Occipital lobe (tissue), 2 donors: ENCODE results near the gene EN1. TPM values are rescaled to one million over a fixed set of nuclear protein-coding genes. Genes with fewer than 3 reads are reported as not detected.
A peak's percentile ranks its signal among the peaks of the same experiment; 100 is the strongest.

Experiments used
- DNase-seq: peaks from one replicate; lab custom pipeline; 2025; lab: John Stamatoyannopoulos, UW
- total RNA-seq: library from RNA; depleted of rRNA; stranded (reverse); fragments of >200 nt; gene quantifications from one replicate; pipeline ENCODE4 v1.2.3, GENCODE V29; 2014

The EN1 gene
- total RNA-seq, 1 donor from 2014 or later: not detected

DNA sequence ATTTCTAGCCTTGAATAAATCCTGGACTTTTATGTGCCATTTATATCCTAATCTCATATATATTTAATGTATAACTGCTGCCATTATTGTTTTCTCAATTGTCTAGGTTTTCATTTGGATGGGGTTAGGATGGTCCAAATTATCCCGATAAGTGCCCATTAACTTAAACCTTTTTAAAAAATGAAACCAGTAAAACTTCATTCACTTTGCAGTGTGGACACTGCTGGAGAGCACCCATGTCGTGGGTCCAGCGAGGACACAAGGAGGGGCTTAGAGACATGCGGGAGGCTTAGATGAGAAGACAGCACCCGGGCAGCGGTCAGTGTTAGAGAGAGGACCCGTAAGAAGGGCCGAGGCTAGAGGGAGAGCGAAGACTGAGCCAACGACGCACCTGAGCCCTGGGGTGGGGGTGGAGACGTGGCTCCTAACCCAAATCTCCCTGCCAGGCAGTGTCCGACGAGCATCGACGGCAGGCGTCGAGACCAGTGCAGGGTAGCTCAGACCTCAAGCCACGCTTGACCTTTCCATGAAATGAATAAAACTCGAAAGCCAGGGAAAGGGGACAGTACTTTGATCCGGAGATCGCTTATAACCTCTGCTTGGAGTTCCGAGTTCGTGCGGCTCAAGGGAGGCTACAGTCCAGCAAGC, 9.0 kb upstream of the EN1 start:
- no peak for DNase-seq

DNA sequence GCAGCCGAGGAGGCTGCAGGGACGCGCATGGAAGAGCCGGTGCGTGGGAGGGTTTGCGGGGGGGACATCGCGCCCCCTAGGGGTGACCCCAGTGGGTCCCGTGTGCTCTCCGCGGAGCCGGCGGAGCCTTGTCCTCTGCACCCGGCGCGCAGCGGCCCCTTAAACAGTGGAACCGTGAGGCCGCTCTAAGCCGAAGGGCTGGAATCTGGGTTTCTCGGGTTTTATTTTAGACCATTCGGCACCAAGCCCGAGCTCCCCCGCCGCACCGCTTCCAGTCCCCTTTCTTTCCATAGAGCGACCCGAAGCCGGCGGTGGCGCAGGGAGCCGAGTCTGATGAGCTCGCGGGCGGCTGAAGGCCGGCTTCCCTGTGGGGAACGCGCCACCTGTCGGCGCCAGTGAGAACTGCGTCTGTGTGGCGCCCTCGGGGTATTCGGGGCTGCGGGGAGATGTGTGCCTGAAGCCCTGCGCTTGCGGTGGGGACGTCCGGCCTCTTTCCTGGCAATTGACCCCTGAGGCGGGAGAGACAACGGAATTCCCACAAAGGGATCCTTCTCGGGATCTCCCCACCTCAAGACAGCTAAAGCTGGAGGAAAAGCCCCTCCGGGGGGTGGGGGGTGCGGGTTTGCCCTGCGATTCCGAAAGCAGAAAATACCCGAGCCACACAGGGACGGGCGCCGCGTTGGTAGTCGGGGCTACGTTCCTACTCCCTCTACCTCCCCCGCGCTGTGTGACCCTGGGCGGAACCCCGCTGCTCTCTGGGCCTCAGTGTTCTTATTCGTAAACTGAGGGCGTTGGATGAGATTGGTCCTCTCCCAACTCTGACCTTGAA, 8.2 kb upstream of the EN1 start:
- DNase-seq: peak; percentile 43

DNA sequence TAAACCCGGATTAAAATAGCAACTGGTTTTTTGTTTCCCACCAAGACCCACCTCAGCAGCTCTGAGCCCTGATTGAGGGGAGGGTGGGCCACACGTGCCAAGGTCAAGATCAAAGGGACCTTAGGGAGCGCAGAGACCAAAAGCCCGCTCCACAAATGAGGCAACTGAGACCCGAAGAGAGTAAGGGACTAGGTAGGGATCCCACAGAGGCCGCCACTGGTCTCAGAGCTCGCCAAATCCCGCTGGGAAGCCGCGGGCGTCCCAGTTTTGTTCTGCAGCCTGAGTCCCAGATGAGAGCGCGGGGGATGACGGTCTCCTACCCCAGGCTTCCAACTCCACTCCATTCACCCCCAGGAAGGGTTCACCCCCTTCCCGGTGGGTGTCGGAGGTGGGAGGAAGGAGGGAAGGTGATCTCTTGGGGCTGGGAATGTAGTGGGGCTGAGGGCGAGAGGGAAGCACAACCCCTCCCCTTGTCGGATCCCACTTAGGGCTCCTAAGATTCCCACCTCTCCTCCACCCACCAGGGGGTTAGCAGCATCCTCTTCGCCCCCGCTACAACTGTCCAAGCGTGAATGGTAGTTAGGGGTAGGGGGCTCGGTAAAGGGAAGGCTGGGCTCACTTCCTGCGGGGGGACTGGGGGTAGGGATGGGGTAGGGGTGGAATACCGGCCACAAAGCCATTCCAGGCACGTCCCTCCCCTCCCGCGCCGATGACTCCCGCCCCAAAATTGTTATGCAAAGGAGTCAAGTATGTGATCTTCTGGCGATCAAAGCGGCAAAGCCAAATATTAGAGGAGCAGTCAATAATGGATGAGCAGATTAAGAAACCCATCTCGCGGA, 7.3 kb upstream of the EN1 start:
- no peak for DNase-seq

DNA sequence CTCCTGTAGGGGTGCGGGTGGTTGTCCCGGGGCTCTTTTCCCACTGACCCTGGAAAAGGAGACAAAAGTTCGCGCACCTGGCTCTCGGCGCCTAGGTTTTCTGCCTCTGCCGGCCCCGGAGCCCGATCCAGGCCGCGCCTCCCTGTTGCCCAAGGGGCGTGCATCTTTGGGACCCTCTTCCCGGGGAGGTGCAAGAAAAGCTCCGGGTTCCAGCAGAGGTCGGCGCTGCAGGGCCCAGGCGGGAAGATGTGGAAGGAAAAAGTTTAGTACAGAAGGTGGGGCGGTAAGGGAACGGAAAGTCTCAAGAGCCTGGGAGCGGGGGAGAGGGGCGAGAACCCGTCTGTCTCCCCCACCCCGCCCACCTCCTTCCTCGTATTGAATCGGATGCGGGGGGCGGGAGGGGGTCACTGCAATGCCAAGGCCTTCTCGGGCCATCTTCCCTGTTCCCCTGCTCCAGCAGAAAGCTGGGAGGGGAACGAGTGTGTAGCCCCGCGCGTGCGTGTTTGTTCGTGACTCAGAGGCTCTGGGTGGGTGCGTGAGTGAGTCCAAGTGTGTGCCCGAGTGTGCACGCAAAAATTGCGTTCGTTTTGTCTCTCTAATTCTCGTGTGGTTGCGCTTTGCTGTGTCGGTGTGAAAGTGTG, 6.3 kb upstream of the EN1 start:
- DNase-seq: no peak

DNA sequence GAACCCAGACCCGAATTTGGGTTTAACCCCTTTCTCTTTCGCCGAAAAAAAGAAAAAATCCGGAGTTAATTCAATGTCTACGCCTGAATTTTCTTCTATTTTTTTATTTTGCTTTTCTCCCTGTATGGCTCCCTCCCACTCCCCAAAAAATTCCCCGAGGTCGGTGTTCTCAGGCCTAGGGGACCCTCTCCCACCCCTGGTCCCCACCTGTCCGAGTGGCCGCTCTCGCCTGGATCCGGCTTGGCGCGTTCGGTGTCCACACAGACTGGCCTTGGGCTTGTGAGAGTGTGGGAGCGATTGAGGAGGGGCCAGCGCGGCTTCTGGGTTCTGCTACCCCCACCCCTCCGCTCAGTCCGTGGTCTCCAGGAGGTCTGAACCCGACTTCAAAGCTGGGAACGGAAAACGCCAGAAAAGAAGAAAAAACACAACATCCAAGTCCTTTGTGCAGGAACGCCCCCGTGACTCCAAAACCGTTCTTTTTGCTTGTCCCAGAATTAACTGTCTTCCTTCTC, 5.7 kb upstream of the EN1 start:
- DNase-seq: no peak

DNA sequence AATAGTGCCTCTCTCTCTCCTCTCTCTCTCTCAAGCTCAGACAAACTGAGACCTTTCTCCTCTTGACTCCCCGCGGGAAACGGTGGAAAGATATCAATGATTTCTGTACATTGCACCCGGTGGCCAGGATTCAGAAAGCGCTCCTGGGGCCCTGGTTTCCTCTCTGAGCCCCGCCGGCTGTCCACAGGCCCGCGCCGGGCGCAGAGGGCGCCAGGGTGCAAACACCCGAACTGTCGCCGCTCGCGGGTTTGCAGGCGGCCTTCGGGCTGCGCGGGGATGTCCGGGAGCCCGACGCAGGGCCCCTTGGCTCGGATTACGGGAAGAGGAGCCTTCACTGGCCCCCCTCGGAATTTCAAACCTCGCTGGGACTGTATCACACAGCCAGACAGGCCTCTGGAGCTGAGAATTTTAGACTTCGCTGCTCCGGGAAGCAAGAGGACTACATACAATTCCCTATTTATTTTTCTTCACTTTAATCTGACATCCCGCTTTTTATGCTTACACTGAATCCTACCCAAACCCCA, 5.2 kb upstream of the EN1 start:
- no peak for DNase-seq

DNA sequence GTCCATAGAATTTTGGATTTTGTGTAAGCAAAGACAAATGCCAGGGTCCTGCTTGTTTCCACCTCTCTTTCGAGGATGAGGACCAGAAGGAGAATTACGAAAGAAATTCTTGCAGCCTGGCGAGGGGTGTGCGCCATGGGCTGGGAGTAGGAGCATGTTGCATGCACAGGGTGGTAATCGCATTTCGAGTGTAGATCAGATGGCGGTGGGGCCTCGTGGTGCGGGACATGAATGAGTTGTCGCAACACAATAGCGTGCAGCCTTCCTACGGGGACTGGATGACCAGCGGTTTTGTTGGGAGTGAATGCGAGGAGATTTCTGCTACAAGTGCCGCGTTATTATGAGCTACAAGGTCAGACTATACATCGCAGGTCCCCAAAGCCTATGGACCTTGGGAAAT, 4.2 kb upstream of the EN1 start:
- no peak for DNase-seq

DNA sequence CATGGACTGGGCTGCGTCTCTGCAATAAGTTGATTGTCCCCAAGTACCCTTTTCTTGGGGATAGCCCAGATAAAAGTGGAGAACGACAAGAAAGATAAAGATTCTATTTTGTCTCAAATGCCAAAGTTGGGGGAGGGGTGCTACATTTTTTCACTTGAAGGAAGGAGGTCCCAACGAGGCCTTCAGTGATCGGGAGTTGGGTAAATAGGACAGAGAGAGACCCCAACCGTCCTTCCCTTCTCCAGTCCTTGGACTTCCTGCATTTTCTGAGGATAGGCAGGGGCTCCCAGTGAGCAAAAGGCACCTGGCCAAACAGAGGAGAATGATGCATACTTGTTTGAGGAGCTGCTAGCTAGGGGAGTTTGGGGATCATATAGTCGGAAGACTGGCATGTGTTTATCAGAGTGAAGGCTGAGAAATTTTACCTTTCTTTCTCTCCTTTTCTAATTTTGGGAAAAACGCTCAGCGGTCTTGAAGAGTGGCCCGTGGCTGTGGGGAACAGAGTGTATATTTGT, 3.5 kb upstream of the EN1 start:
- no peak for DNase-seq

DNA sequence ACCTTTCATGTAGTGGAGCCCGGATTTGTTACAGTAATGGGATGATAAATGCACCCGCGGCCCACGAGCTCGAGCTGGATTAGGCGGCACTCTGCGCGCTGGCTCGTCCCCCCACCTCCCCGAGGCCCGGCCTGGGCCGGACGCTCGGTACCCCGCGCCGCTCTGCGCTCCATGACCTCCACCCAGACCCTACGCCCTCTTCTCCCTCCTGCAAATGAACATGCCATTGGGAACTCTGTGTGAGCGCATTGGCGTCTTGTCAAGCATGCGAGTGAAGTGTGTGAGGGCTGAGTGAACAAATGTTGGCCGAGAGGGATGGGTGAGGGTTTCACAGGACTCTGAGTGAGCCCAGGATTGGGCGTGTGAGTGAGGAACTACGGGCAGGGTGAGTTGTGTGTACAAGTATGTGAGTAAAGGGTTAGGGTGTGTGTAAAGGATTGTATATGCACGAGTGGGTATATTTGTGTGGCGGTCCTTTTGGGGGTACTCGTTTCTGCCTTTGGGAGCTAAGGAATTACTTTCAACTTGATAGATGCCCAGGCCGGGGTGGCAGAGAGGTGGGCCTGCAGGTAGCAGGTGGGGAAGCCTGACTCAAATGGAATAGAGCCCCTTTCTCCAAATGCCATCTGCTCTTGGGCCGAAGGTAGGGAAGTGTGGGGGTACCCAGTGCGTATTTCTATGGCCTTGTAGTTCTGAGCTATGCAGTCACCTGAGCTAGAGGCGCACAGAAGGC, 2.9 kb upstream of the EN1 start:
- no peak for DNase-seq

DNA sequence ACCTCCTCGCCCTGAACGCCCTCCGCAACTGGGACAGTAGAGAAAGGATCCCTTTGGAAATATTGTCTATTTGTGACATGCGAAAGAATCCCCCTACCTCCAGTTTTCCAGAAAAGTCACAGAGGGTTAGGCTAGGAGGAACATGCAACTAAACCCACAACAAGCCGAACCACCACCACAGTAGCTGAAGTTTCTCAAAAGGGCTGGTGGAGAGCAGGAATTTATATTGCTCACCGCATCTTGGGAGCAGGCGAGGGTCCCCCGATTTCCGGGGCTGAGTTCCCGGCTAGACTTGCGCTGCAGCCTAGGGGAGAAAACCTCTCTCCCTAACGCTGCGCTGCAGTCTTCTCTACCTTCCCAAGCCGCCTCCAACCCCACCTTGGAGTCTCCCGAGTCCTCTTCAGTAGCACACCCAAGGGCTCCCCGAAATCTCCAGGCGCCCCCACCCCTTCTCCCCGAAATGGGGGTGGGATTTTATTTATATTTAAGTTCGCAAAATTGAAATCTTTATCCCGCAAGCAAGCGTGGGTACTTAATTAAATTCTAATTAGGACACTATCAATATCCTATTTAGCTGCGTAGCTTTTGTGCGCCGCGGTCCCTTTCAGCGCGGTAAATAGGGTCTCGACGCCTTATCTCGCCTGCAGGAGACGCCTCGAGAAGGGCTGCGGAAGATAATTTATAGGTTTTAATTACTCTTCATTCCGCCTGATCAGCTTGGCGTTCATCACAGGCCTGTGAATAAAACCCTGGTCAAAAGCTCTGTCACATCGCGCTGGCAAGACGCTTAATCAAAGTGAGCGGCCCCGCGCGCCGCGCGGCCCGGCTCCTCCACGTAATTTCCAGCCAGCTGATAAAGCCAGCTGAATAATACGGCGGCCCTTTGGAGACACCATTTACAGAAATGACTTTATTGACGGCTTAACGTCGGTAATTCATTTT, 2.0 kb upstream of the EN1 start:
- DNase-seq: no peak

DNA sequence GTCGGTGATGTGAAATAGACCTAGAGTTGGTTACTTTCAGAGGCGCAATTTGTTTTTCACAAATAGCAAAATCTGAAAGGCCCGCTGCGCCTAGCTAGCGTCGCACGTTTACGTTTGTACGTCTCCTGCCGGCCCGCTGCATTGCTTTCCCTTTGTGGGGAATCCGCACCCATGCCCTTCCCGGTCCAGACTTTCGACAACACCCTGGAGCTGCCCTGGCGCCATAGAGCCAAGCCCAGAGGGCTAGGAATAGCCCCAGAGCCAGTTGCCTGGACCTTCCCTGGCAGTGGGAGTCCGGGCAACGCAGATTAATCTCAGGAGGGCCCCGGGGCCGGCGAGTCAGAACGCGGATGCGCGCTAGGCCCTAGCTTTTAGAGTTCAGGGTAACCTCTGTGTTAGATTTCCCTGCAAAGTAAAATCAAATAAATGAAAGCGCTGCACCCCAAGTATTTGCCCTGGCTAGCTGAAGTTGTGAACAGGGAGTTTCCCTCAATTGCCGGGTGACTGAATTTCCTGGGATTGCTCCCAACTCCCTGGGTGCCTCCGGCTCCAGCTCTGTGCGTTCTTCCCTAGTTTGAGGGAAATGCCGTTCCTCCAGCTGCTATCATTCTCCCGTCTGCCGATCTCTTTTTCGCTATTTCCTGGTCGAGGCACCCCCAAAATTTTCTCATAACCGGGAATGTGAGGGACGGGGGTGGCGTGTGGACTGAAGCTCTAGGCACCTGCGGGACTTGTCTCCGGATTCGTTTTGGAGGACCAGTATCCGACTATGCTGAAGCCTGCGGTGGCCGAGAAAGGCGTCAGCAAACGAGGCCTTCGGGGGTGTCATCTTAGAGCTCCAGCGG, 1.2 kb upstream of the EN1 start:
- DNase-seq: no peak

DNA sequence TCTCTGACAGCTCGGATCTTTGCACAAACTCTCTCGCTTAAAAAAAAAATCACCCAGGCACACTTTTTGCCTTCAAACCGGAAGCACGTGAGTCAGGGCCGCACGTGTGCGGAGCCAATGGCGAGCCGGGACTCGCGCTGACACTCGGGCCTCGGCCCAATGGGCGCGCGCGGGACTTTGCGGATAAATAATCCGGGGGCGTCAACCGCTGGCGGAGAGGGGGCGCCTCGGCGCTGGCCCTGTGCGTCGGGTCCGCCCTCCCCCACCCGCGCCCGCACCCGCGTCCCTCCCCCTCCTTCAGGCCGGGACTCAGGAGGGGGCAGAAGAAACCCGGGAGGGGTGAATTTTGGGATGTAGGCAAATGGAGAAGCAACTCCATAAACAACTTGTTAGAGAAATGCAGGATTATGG, 319 bp upstream of the EN1 start:
- DNase-seq: no peak

DNA sequence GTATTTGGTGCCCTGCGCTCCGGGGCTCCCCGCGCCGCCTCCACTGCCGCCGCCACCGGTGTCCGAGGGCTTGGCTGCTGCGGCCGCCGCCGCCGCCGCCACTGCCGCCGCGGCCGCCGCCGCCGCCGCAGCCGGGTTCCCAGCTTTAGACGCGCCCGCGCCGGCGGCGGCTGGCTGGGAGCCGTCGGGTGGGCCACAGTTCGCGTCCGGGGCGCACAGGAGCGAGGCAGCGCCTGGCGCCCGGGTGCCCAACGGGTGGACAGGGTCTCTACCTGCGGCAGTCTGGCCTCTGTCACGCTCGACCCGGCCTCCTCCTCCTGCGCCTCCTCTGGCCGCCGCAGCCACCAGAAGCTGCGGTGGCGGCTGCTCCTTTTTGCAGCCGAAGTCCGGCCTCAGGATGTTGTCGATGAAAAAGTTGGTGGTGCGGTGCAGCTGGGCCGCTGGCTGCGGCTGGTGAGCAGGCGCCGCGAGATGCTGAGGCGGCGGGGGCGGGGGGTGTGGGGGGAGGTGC, 951 bp downstream of the EN1 start:
- DNase-seq: no peak

DNA sequence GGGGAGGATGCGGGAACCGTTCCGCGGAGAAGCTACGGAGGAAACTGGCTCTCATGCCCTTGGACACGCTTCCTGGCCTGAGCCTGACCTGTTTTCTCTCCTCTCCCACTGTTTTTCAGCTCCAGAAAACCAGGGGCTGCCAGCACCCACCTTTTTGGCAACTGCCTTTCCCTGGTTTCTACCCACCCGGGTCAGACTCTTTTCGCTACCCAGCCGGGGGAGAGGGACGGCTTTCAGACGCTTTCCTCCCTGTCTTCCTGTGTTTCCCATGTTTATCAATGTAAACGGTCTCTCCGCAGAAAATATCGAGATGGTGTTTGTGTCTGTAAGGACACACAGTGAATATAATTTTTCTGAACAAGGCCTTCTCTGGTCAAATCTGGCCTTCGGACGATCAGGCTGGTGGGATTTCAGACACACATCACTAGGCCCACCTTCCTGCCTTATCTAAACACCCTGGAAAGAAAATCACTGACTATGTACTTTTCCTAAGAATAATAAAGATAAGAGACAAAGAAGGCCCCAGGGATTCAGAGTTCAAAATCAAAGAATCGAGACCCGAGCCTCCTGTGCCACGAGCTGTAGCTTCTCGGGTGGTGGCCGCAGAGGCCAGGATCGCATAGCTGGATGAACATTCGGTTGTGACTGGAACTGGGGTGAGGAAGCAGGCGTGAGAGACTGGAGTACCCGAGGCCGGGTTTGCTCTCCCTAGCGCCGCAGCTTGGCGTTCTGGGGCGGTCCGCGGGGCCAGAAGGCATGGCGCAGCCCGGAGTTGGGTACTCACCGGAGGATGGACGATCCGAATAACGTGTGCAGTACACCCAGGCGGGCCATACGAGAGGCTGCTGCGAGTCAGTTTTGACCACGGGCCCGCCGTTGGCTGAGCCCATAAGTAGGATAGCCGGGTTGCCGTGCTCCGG, 1.7 kb downstream of the EN1 start:
- no peak for DNase-seq

DNA sequence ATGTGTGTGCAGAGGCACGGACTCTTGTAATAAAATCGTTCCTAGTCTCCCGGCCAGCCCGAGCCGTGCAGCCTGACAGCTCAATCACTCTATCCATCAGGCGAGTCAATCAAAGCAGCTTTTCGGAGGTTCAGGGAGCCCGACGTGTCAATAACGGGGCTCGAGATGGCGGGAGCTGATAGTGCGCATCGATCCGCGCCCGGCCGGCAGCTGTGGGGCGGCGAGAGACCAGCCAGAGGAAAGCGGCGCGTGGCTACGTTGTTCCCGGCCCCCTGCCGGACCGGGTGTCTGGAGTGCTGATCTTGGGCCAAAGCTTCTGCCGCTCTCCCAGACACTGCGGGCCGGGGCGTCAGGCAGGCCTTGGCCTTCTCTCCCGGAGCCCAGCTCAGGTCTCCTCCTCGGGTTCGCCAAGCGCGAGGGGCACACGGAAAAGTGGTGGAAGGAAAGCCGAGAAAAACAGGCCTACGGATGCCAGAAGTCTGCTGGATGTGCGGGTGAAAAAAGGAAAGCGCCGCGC, 2.4 kb downstream of the EN1 start:
- no peak for DNase-seq

DNA sequence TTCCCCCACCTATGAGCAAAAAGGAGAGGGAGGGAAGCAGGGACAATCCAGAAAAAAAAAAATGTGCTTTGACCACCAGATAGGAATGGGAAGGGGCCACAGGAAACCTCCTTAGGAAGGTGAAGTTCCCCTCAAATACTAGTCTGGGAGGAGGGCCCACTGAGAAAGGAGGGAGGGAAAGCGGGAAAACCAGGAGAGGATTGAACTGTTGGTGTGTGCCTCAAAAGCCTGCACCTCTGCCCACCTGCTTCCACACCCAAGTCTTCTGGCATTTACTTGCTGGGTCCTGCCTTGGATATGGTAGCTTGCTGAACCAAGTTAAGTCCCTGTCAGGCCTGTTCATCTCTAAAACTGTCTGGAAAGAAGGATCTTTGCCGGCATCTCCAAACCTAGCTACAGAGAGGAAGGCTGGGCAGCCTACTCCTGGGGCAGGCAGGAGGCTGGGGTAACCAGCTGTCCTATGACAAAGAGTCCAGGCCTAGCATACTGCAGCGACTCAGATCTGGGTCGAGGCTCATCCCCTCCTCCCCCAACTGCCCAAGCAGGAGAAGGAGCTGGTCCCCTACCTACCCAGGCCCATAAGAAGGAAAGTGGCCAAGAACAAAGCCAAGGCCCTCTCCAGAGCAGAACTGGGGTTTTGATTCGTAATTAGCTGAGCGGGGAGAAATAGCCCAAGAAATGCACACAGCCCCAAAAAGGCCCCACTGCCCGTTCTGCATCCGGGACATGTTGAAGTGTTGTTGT, 3.0 kb downstream of the EN1 start:
- DNase-seq: no peak
